WTC11 (cell line): ENCODE results near the gene SERPINE1.

Experiments
- JUN ChIP-seq: sonication (generic); formaldehyde crosslinking; IDR thresholded peaks from 2 replicates; pipeline ENCODE4 v1.8.0; 2023; ENCODE audit warnings: mild to moderate bottlenecking, missing genetic modification reagents
- KAT7 ChIP-seq: sonication (generic); formaldehyde crosslinking; IDR thresholded peaks from 2 replicates; pipeline ENCODE4 v1.8.1; 2023; ENCODE audit warnings: missing genetic modification reagents, mild to moderate bottlenecking, borderline replicate concordance
- NFATC4 ChIP-seq: fragments of 250-450 bp; sonication (Bioruptor Pico); IDR thresholded peaks from 2 replicates; pipeline ENCODE4 v1.9.0; 2021; ENCODE audit warnings: mild to moderate bottlenecking
- NR2C2 ChIP-seq: sonication (generic); formaldehyde crosslinking; IDR thresholded peaks from 2 replicates; pipeline ENCODE4 v1.8.0; 2022; ENCODE audit warnings: mild to moderate bottlenecking, missing genetic modification reagents
- PRRX2 ChIP-seq: fragments of 250-450 bp; sonication (Bioruptor Pico); IDR thresholded peaks from 2 replicates; pipeline ENCODE4 v1.8.0; 2021; ENCODE audit warnings: mild to moderate bottlenecking
- RORB ChIP-seq: fragments of 250-450 bp; sonication (Bioruptor Pico); IDR thresholded peaks from 2 replicates; pipeline ENCODE4 v1.9.0; 2021; ENCODE audit warnings: mild to moderate bottlenecking
- SP1 ChIP-seq: sonication (generic); formaldehyde crosslinking; conservative IDR thresholded peaks from 2 replicates; pipeline ENCODE4 v1.8.1; 2022; ENCODE audit warnings: missing genetic modification reagents
- TF ChIP-seq, protein P1 (sequence below): fragments of 200-600 bp; IDR thresholded peaks from 2 replicates; pipeline ENCODE4 v1.8.0; 2022; ENCODE audit warnings: antibody characterized with exemption
- TF ChIP-seq, protein P2 (sequence below): sonication (generic); formaldehyde crosslinking; IDR thresholded peaks from 2 replicates; pipeline ENCODE4 v1.8.0; 2022; ENCODE audit warnings: mild to moderate bottlenecking, missing genetic modification reagents

DNA sequence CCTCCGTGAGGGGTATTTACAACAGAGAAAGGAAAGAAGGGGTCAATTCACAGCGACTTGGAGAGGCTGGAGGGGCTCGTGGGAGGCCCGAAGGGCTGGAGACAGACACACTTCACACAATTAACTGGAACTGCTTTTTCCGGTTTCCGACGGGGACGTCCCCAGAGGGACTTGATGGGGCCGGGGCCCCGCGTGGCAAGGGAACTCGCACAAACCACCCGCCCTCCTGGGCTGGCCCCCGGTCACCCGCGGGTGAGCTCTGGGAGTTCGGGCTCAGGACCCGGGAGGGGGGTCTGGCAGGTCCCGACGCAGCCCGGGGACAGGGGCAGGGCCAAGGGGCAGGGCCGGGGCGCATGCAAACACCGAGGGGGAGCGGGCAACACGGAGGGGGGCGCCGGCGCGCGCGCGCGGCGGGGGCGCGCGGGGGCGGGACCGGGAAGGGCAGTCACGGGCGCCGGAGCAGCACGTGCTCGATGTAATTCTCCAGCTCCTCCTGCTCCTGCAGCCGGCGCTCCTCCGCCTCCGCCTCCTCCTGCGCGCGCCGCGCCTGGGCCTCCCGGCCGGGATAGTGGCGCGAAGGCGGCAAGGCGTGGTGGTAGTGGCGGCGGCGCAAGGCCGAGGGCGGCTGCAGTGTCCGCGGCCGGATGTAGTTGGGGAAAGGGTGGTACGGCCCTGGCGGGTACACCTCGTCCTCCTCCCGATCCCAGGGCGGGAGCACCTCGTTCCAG lies 35.8 kb downstream of the SERPINE1 start:
- TF ChIP-seq, protein P1, sequence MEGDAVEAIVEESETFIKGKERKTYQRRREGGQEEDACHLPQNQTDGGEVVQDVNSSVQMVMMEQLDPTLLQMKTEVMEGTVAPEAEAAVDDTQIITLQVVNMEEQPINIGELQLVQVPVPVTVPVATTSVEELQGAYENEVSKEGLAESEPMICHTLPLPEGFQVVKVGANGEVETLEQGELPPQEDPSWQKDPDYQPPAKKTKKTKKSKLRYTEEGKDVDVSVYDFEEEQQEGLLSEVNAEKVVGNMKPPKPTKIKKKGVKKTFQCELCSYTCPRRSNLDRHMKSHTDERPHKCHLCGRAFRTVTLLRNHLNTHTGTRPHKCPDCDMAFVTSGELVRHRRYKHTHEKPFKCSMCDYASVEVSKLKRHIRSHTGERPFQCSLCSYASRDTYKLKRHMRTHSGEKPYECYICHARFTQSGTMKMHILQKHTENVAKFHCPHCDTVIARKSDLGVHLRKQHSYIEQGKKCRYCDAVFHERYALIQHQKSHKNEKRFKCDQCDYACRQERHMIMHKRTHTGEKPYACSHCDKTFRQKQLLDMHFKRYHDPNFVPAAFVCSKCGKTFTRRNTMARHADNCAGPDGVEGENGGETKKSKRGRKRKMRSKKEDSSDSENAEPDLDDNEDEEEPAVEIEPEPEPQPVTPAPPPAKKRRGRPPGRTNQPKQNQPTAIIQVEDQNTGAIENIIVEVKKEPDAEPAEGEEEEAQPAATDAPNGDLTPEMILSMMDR = no peak
- 0 out of 2 replicates have a peak, but pooled peaks have one; percentile 48 for TF ChIP-seq SP1
- TF ChIP-seq NR2C2 (CRISPR knock-in tag) = no peak
- no peak for TF ChIP-seq KAT7 (CRISPR knock-in tag)
- TF ChIP-seq RORB (CRISPR knock-in tag) = no peak
- TF ChIP-seq, protein P2, sequence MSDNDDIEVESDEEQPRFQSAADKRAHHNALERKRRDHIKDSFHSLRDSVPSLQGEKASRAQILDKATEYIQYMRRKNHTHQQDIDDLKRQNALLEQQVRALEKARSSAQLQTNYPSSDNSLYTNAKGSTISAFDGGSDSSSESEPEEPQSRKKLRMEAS (CRISPR knock-in tag) = peak; percentile 88
- 0 out of 2 replicates have a peak, but pooled peaks have one; percentile 35 for TF ChIP-seq JUN (CRISPR knock-in tag)
- no peak for TF ChIP-seq NFATC4 (CRISPR knock-in tag)
- TF ChIP-seq PRRX2 (CRISPR knock-in tag) = no peak
